ENCODE results near the gene DCST1.
A peak's percentile ranks its signal among the peaks of the same experiment; 100 is the strongest.

The DCST1 gene

DNA sequence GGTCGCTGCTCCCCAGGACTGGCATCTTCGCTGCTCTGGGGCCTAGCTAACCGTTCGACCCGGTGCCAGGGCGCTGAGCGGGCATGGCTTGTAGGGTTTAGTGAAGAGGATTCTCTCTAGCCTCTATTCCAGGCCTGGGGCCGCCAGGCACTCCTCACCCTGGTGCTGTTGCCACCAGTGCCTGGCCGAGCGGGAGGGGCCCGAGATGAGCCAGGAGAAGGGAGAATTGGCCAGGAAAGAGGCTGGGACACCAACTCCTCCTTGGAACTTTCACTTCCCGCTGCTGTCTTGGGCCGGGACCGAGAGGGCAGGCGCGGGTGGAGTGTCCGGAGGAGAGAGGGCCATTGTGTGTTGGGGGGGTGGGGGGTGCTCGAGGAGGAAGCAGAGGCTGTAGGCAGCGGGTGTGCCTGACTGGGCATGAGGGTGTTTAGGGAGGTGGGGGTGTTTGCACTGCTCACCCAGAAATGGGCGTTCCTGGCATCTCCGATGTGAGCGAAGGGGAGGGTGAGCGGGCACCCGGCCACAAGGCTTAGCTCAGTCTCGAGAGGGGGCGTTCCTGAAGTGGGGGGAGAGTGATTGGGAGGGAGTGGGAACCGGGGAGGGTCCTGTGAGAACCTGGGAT is 18.3 kb downstream of the DCST1 start:
- Histone ChIP-seq H3K9me3 (replicated peaks; ENCODE audit: low read length) (no peaks in the 10 kb centered on the region), H3K4me1 (ENCODE audit: control insufficient read depth, insufficient read depth, low read length) (peaks cover 27% of the 10 kb centered on the region), H3K4me3 (ENCODE audit: low read length) (peak overlapping the region; percentile 84), H3K9ac (ENCODE audit: low read depth, low read length) (peak overlapping the region; percentile 84), H3K36me3 (ENCODE audit: insufficient read depth, low read length) (peaks cover 28% of the 10 kb centered on the region), H3K4me2 (ENCODE audit: low read length) (peak overlapping the region; percentile 97), H3K27me3 (ENCODE audit: control insufficient read depth, insufficient read depth, low read length) (no peaks in the 10 kb centered on the region)

DNA sequence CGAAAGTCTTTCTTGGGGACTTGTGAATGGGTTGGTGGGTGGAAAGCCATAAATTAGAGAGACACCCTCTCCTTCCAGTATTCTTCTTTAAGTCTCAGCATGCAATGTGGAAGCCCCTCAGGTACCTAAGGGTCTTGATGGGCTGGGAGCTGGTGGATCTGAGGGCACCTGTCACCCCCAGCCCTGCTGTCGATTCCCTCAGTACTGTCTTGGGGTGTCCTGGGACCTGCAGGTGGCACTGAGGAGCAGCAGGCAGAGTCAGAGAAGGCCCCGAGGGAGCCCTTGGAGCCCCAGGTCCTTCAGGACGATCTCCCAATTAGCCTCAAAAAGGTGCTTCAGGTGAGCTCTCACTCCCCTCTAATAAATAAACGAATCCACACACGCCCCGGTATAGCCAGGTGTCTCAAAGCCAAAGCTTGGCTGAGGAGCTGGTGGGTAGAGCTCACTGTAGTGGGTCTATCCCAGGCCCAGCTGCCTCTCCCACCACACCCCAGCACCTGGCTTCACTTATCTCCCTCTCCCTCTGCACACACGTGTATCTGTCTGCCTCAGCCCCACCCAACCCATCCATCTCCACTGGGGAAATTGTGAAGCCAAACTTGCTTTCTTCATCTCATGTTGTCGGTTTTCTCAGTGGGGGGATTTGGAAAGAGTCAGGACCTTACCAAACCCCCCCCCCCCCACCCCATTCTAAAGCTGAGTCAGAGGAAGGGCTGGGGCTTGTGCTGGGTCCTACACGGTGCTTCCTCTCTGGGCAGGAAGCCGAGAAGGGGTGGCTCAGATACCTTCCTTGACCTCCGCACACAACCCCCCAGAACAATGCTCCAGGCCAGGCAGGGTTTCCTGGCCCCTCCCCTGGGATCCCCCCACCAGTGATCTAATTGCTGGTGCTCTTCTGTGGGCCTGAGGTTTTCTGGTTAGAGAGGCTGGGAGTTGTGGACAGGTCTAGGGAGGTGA is 19.1 kb downstream of the DCST1 start:
- Histone ChIP-seq H3K4me3 (ENCODE audit: low read length) (peak overlapping the region; percentile 84), H3K4me1 (ENCODE audit: control insufficient read depth, insufficient read depth, low read length) (peaks cover 27% of the 10 kb centered on the region), H3K9me3 (replicated peaks; ENCODE audit: low read length) (no peaks in the 10 kb centered on the region), H3K27me3 (ENCODE audit: control insufficient read depth, insufficient read depth, low read length) (no peaks in the 10 kb centered on the region), H3K36me3 (ENCODE audit: insufficient read depth, low read length) (peaks cover 36% of the 10 kb centered on the region), H3K4me2 (ENCODE audit: low read length) (peak overlapping the region; percentile 97), H3K9ac (ENCODE audit: low read depth, low read length) (peak overlapping the region; percentile 84)

DNA sequence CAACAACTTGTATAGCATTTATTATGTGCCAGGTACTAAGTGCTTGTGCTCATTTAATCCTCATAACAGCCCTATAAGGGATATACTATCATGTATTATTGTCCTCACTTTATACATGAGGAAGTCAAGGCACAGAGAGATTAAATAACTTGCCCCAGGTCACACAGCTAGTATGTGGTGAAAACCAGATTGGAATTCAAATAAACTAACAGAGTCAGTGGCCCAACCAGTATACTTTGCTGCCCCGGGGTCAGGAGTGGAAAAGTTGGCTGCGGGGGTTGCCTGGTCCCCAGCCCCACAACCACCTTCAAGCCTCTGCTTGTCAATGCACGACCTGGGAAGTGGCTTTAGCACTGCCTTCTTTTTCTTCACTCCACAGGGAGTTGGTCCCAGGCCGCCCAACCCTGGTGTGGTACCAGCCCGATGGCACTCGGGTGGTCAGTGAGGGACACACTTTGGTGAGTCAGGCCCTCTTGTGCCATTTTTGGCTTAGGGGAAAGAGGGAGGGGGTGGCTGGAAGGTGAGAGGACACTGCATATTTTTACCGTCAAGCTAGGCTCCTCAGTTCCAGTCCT is 20.0 kb downstream of the DCST1 start:
- Histone ChIP-seq H3K4me2 (ENCODE audit: low read length) (no peak overlapping the region), H3K27me3 (ENCODE audit: control insufficient read depth, insufficient read depth, low read length) (no peaks in the 10 kb centered on the region), H3K9me3 (replicated peaks; ENCODE audit: low read length) (no peaks in the 10 kb centered on the region), H3K4me3 (ENCODE audit: low read length) (no peak overlapping the region), H3K9ac (ENCODE audit: low read depth, low read length) (no peak overlapping the region), H3K36me3 (ENCODE audit: insufficient read depth, low read length) (peaks cover 45% of the 10 kb centered on the region), H3K4me1 (ENCODE audit: control insufficient read depth, insufficient read depth, low read length) (peaks cover 27% of the 10 kb centered on the region)

DNA sequence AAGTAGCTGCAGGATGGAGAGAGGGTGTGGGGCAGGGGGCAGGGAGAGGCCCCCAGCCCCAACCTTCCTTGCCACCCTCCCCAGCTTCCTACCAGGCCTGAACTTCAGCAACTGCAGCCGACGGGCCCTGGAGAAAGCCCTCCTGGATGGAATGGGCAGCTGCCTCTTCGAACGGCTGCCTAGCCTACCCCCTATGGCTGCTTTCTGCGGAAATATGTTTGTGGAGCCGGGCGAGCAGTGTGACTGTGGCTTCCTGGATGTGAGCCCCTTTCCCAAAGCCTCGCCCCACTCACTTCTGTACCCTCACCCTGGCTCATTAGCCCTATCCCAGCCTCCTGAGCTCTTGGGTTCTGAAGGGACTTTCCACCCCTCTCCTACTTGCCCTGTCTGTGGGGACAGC is 23.5 kb downstream of the DCST1 start:
- peaks cover 54% of the 10 kb centered on the region for H3K36me3 ChIP-seq (ENCODE audit: insufficient read depth, low read length)
- peaks cover 16% of the 10 kb centered on the region for H3K4me1 ChIP-seq (ENCODE audit: control insufficient read depth, insufficient read depth, low read length)
- H3K9me3 ChIP-seq (replicated peaks; ENCODE audit: low read length): no peaks in the 10 kb centered on the region
- H3K9ac ChIP-seq (ENCODE audit: low read depth, low read length): no peak overlapping the region
- H3K27me3 ChIP-seq (ENCODE audit: control insufficient read depth, insufficient read depth, low read length): no peaks in the 10 kb centered on the region
- H3K4me3 ChIP-seq (ENCODE audit: low read length): no peak overlapping the region
- no peak overlapping the region for H3K4me2 ChIP-seq (ENCODE audit: low read length)

DNA sequence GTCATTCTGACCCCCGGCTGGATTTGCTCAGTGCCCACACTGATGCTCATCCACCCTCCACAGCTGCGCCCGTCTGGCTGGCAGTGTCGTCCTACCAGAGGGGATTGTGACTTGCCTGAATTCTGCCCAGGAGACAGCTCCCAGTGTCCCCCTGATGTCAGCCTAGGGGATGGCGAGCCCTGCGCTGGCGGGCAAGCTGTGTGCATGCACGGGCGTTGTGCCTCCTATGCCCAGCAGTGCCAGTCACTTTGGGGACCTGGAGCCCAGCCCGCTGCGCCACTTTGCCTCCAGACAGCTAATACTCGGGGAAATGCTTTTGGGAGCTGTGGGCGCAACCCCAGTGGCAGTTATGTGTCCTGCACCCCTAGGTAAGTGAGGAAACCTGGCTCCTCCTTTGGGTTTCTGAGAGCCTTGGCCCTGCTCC is 24.2 kb downstream of the DCST1 start:
- Histone ChIP-seq H3K9ac (ENCODE audit: low read depth, low read length) (no peak overlapping the region), H3K27me3 (ENCODE audit: control insufficient read depth, insufficient read depth, low read length) (no peaks in the 10 kb centered on the region), H3K4me3 (ENCODE audit: low read length) (no peak overlapping the region), H3K9me3 (replicated peaks; ENCODE audit: low read length) (no peaks in the 10 kb centered on the region), H3K36me3 (ENCODE audit: insufficient read depth, low read length) (peaks cover 54% of the 10 kb centered on the region), H3K4me1 (ENCODE audit: control insufficient read depth, insufficient read depth, low read length) (peaks cover 12% of the 10 kb centered on the region), H3K4me2 (ENCODE audit: low read length) (no peak overlapping the region)

DNA sequence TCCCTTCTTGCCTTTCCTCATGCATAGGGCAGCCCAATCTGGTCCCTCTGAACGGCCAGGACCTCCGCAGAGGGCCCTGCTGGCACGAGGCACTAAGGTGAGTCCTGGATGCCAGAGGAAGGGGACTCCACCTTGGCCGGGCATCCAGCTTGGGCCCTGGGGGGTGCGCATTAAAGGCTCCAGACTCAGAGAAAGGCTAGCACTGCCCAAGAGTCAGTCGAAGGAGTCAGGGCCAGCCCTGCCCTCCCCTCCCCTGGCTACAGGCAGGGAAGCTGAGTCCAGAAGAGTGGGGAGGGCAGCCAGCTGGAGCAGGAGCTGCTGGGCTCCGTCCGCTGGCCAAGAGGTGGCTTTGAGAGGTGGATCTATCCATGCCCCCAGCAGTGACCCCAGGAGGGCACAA is 27.1 kb downstream of the DCST1 start:
- Histone ChIP-seq H3K9me3 (replicated peaks; ENCODE audit: low read length) (no peaks in the 10 kb centered on the region), H3K27me3 (ENCODE audit: control insufficient read depth, insufficient read depth, low read length) (no peaks in the 10 kb centered on the region), H3K36me3 (ENCODE audit: insufficient read depth, low read length) (peaks cover 37% of the 10 kb centered on the region), H3K4me3 (ENCODE audit: low read length) (no peak overlapping the region), H3K9ac (ENCODE audit: low read depth, low read length) (no peak overlapping the region), H3K4me1 (ENCODE audit: control insufficient read depth, insufficient read depth, low read length) (peaks cover 14% of the 10 kb centered on the region), H3K4me2 (ENCODE audit: low read length) (no peak overlapping the region)

DNA sequence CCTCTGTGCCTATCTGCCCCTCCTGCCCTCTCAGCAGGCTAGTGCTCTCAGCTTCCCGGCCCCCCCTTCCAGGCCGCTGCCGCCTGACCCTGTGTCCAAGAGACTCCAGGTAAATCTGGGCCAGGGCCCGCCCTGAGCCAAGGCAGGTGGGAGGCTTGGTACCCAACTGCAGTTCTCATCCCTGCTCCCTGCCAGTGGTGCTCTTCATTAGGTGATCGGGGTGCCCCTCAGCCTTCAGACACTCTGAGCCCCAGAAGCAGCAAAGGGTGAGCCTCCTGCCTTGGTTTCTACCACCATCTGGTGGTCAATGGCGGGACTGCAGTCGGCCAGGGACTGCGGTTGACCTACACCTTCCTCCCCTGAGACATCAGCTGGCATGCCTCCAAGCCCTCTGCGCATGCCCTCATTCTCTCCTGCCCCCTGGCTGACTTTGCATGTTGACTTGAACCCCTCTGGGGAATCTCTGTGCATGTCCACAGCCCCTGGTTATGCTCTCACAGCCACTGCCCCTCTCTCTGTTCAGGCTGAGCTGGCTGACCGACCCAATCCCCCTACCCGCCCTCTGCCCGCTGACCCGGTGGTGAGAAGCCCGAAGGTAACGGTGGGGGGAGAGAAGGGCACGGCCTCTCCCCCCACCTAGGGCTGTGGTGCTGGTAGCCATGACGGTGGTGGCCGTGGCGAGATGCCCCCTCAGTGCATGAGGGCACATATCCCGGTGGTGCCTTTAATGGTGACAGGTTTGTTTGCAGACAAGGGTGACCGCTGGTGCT is 27.9 kb downstream of the DCST1 start:
- Histone ChIP-seq H3K27me3 (ENCODE audit: control insufficient read depth, insufficient read depth, low read length) (no peaks in the 10 kb centered on the region), H3K4me3 (ENCODE audit: low read length) (no peak overlapping the region), H3K4me1 (ENCODE audit: control insufficient read depth, insufficient read depth, low read length) (peaks cover 14% of the 10 kb centered on the region), H3K36me3 (ENCODE audit: insufficient read depth, low read length) (peaks cover 29% of the 10 kb centered on the region), H3K4me2 (ENCODE audit: low read length) (no peak overlapping the region), H3K9ac (ENCODE audit: low read depth, low read length) (no peak overlapping the region), H3K9me3 (replicated peaks; ENCODE audit: low read length) (no peaks in the 10 kb centered on the region)

DNA sequence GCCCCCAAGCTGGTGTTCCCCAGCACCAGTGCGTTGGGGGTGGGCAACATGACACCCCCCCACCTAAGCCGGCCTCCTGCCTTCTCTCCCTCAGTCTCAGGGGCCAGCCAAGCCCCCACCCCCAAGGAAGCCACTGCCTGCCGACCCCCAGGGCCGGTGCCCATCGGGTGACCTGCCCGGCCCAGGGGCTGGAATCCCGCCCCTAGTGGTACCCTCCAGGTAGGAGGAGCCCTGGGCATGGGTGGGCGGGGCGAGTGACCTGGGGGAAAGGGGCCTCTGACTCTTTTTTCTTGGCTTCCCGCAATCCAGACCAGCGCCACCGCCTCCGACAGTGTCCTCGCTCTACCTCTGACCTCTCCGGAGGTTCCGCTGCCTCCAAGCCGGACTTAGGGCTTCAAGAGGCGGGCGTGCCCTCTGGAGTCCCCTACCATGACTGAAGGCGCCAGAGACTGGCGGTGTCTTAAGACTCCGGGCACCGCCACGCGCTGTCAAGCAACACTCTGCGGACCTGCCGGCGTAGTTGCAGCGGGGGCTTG is 28.6 kb downstream of the DCST1 start:
- Histone ChIP-seq H3K4me1 (ENCODE audit: control insufficient read depth, insufficient read depth, low read length) (peaks cover 14% of the 10 kb centered on the region), H3K4me2 (ENCODE audit: low read length) (no peak overlapping the region), H3K9me3 (replicated peaks; ENCODE audit: low read length) (no peaks in the 10 kb centered on the region), H3K4me3 (ENCODE audit: low read length) (no peak overlapping the region), H3K9ac (ENCODE audit: low read depth, low read length) (no peak overlapping the region), H3K36me3 (ENCODE audit: insufficient read depth, low read length) (peaks cover 23% of the 10 kb centered on the region), H3K27me3 (ENCODE audit: control insufficient read depth, insufficient read depth, low read length) (no peaks in the 10 kb centered on the region)

DNA sequence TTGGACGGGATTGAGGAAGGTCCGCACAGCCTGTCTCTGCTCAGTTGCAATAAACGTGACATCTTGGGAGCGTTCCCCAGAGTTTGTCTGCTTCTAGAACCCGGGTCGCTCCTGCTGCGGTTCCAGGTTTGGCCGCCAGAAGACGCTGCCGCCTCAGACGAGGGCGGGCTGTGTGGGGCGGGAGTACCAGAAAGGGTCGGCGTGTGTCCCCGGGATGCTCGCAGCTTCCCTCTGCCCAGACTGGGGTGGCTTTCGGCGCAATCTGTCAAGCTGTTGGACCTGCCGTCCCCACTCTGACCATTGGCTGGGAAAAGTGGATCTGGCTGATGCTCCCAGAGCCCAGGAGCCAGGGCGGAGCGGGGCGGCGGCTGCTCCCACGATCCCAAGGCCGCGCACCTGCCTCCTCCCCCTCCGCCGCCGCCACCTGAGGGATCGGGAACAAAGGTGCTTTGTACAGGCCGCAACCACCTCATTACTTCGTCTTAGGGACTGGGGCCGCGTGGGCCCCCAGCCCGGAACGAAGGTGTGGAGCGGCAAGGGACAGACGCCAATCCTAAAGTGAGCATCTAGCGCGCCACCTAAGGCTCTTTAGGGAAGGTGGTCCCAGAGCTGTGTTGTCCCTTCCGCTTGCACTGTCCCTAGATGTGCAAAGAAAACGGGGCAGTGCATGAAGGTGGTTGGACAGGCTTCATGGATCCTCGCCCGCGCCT is 29.2 kb downstream of the DCST1 start:
- Histone ChIP-seq H3K4me2 (ENCODE audit: low read length) (peak overlapping the region; percentile 99), H3K4me1 (ENCODE audit: control insufficient read depth, insufficient read depth, low read length) (peaks cover 14% of the 10 kb centered on the region), H3K9me3 (replicated peaks; ENCODE audit: low read length) (no peaks in the 10 kb centered on the region), H3K4me3 (ENCODE audit: low read length) (peak overlapping the region; percentile 99), H3K9ac (ENCODE audit: low read depth, low read length) (no peak overlapping the region), H3K27me3 (ENCODE audit: control insufficient read depth, insufficient read depth, low read length) (no peaks in the 10 kb centered on the region), H3K36me3 (ENCODE audit: insufficient read depth, low read length) (peaks cover 17% of the 10 kb centered on the region)

DNA sequence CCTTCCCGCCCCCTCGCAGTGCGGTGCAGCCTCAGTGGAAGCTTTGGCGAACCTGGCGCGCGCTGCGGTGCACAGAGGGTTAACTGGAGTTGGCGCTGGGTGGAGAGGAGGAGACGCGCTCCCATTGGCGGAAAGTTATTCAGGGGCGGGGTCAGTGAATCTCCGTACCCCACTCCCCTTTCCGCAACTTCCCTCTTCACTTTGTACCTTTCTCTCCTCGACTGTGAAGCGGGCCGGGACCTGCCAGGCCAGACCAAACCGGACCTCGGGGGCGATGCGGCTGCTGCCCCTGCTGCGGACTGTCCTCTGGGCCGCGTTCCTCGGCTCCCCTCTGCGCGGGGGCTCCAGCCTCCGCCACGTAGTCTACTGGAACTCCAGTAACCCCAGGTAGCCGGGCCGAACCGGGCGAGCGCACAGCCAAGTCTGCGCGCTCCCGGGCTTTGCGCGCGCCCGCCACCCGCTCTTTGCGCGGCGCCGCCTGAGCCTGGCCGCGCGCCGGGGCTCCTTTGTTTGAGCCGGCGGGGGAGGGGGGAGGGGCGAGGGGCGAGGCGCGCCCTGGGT is 30.0 kb downstream of the DCST1 start, which contains the start of gene EFNA4:
TSS of gene EFNA4 (plus strand) at position 191 of the 561 bp plus-strand sequence. CDS start at position 275, 84 bp downstream.
- Histone ChIP-seq H3K36me3 (ENCODE audit: insufficient read depth, low read length) (peaks cover 10% of the 10 kb centered on the region), H3K9ac (ENCODE audit: low read depth, low read length) (peak within 1 kb of the TSS; percentile 91), H3K27me3 (ENCODE audit: control insufficient read depth, insufficient read depth, low read length) (no peaks in the 10 kb centered on the region), H3K4me1 (ENCODE audit: control insufficient read depth, insufficient read depth, low read length) (peaks cover 14% of the 10 kb centered on the region), H3K9me3 (replicated peaks; ENCODE audit: low read length) (no peaks in the 10 kb centered on the region), H3K4me2 (ENCODE audit: low read length) (peak within 1 kb of the TSS; percentile 99), H3K4me3 (ENCODE audit: low read length) (peak within 1 kb of the TSS; percentile 99)

All from skeletal muscle satellite cell (primary cell).